ENCODE measurements around the gene RNASE12. TPM values are rescaled to one million over a fixed set of nuclear protein-coding genes. Genes with fewer than 3 reads are reported as not detected.

RNASE12 gene
- total RNA-seq, 3 donors from 2014 or later = not detected

DNA sequence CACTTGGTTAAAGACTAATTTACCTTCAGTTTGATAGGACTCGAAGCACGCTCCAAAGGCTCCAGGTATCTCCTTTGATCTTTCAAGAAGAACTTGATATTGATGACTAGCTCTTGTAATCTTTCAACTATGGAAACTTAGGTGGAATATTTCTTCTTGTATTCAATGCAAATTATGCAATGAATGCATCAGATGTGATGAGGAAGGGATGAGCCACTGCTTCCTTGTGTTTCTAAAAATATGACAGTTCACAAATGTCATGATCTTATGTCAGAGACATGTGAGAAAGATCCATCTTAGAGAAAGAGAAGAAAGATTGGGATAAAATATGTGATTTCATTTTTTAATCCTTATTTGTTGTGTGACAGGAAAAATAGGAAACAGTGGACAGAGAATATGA is 40.2 kb downstream of the RNASE12 start:
- TF ChIP-seq POLR2A (IDR thresholded peaks at IDR 0.05) = no peak
- TF ChIP-seq CTCF (IDR thresholded peaks at IDR 0.05) = no peak
- no peak for TF ChIP-seq POLR2AphosphoS5 (IDR thresholded peaks at IDR 0.05)
- Histone ChIP-seq H3K36me3 (no peaks in the 10 kb centered on the region), H3K27ac (no peak overlapping the region), H3K4me3 (no peak overlapping the region), H3K9me3 (no peaks in the 10 kb centered on the region), H3K4me1 (no peaks in the 10 kb centered on the region), H3K27me3 (peaks cover 0 to 5% of the 10 kb centered on the region in 2 donors)
- intact Hi-C loops (cut with DNase I; ENCODE audit: low total_unique reads) = no loop called here
- DNase-seq (ENCODE audit: low spot score in 2 of 2) = no peak

DNA sequence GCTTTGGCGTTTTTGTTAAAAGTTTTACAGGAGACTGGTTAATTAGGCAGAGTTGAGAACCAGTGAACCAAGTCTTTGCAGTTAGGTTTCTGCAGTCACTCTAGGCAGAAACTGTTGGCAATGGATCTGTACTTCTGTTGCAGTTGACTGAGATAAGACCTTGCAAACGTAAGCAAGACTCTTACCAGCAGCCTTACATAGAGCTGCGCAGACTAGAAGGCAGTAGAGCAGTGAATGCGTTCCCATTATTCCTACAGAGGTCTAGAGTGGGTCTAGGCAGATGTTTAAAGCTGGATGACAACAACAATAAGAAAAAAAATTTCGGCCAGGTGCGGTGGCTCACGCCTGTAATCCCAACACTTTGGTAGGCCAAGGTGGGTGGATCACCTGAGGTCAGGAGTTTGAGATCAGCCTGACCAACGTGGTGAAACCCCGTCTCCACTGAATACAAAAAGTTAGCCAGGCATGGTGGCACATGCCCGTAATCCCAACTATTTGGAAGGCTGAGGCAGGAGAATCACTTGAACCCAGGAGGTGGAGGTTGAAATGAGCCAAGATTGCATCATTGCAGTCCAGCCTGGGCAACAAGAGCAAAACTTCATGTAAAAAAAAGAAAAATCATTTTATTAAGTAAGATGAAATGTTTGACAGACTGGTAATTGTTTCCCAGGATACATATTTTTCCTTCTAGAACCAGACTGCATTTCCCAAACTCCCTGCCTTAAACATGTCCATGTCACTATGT is 42.6 kb downstream of the RNASE12 start:
- intact Hi-C loops (cut with DNase I; ENCODE audit: low total_unique reads) = no loop called here
- H3K36me3 ChIP-seq = no peaks in the 10 kb centered on the region
- TF ChIP-seq CTCF (IDR thresholded peaks at IDR 0.05) (no peak), POLR2AphosphoS5 (IDR thresholded peaks at IDR 0.05) (no peak), POLR2A (IDR thresholded peaks at IDR 0.05) (no peak)
- H3K4me3 ChIP-seq = no peak overlapping the region
- no peak overlapping the region for H3K27ac ChIP-seq
- DNase-seq (ENCODE audit: low spot score in 2 of 2) = no peak
- peaks cover 0 to 5% of the 10 kb centered on the region in 2 donors for H3K27me3 ChIP-seq
- H3K9me3 ChIP-seq = no peaks in the 10 kb centered on the region
- no peaks in the 10 kb centered on the region for H3K4me1 ChIP-seq

DNA sequence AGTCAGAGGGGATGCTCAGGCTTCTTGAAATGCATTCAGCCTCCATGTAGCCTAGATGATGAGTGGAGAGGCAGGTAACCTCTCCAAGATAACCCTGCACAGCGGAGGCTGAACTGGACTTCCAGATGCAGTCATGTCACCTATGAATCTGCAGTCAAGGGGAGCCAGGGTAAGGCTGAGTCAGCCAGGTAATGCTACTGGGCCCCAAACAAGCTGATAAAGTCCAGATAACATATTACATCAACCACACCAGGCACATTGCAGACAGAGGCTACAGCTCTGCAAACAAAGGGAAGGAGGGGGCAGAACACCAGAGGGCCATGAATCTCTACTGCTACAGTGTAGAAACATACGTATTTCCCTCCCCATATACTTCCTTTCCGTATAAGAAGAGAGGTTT is 44.3 kb downstream of the RNASE12 start:
- intact Hi-C loops (cut with DNase I; ENCODE audit: low total_unique reads) = no loop called here
- no peak for DNase-seq (ENCODE audit: low spot score in 2 of 2)
- Histone ChIP-seq H3K9me3 (no peaks in the 10 kb centered on the region), H3K36me3 (no peaks in the 10 kb centered on the region), H3K4me1 (no peaks in the 10 kb centered on the region), H3K27ac (no peak overlapping the region), H3K27me3 (peaks cover 0 to 5% of the 10 kb centered on the region in 2 donors), H3K4me3 (no peak overlapping the region)
- TF ChIP-seq POLR2AphosphoS5 (IDR thresholded peaks at IDR 0.05) (no peak), CTCF (IDR thresholded peaks at IDR 0.05) (no peak), POLR2A (IDR thresholded peaks at IDR 0.05) (no peak)

Other genes with a start within 250 kb of the RNASE12 start
- 10 to 100 TPM; 14.7 to 20.0 (median 17.9) TPM for gene PARP2, start 247.7 kb downstream of the RNASE12 start, total RNA-seq
- 10 to 100 TPM; 21.3 to 34.5 (median 27.2) TPM for gene TEP1, start 177.9 kb downstream of the RNASE12 start, total RNA-seq
- under 1 TPM; 0.29 to 0.64 (median 0.33) TPM for gene KLHL33, start 155.2 kb downstream of the RNASE12 start, total RNA-seq
- 10 to 100 TPM; 38.1 to 66.9 (median 57.5) TPM for gene OSGEP, start 136.6 kb downstream of the RNASE12 start, total RNA-seq
- 100 to 1,000 TPM; 129 to 165 (median 150) TPM for gene APEX1, start 136.2 kb downstream of the RNASE12 start, total RNA-seq
- 10 to 100 TPM; 23.6 to 34.1 (median 29.9) TPM for gene PIP4P1, start 129.9 kb downstream of the RNASE12 start, total RNA-seq
- 10 to 100 TPM; 26.4 to 60.0 (median 38.8) TPM for gene PNP, start 122.0 kb downstream of the RNASE12 start, total RNA-seq
- not detected for gene RNASE10, start 85.8 kb downstream of the RNASE12 start, total RNA-seq
- not detected for gene RNASE9, start 30.3 kb downstream of the RNASE12 start, total RNA-seq
- gene RNASE11, start 3.4 kb downstream of the RNASE12 start, total RNA-seq = not detected
- gene OR6S1, start 50.3 kb upstream of the RNASE12 start, total RNA-seq = not detected
- gene RNASE4, start 93.2 kb upstream of the RNASE12 start, total RNA-seq = 100 to 1,000 TPM; 165 to 367 (median 177) TPM
- gene ANG, start 97.4 kb upstream of the RNASE12 start, total RNA-seq = 10 to 100 TPM; 49.2 to 59.8 (median 55.5) TPM
- gene EDDM3A, start 154.5 kb upstream of the RNASE12 start, total RNA-seq = not detected
- gene EDDM3B, start 177.0 kb upstream of the RNASE12 start, total RNA-seq = 1 to 10 TPM in 1 of 3 donors, not detected in 2; 1.3 TPM
- 10 to 100 TPM in 2 of 3 donors, 1 to 10 TPM in 1; 7.2 to 58.7 (median 16.7) TPM for gene RNASE6, start 189.9 kb upstream of the RNASE12 start, total RNA-seq
- gene RNASE1, start 211.5 kb upstream of the RNASE12 start, total RNA-seq = 1,000 to 10,000 TPM in 1 of 3 donors, 100 to 1,000 TPM in 2; 125 to 1,186 (median 303) TPM